GM21515 (cell line): ENCODE data around the gene IPO11.
"Not testable (repeated sequence)": the region's sequence is repeated elsewhere in the genome, so short reads cannot be mapped to it uniquely, and the experiment has no call there.

Source experiments
- ATAC-seq: cut with Tn5 transposase; IDR thresholded peaks from one replicate; pipeline ENCODE4 v1.9.1; 2021; ENCODE audit not compliant: unreplicated experiment

Gene IPO11

DNA sequence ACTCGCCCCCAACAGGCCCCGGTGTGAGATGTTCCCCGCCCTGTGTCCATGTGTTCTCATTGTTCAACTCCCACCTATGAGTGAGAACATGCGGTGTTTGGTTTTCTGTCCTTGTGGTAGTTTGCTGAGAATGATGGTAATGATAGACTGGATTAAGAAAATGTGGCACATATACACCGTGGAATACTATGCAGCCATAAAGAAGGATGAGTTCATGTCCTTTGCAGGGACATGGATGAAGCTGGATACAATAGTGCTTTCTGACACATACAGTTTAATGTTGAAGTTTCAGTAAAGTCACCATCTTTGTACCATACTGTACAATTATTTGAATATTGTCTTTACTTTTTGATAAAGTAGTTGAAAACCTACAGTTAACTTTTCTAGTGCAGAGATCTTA, 96.2 kb downstream of the IPO11 start:
- not testable (repeated sequence) for ATAC-seq

DNA sequence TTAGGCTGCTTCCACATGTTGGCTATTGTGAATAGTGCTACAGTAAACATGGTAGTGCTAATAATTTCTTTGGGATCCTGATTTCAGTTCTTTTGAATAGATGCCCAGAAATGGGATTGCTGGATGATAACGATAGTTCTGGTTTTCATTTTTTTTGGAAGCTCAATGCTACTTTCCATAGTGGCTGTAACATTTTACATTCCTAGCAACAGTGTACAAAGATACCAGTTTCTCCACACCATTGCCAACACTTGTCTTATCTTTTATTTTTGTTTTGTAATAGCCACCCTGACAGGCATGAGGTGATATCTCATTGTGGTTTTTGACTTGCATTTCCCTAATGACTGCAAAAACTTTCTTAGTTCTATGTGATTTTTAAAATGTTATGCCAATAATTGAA, 97.2 kb downstream of the IPO11 start:
- ATAC-seq, result no peak

DNA sequence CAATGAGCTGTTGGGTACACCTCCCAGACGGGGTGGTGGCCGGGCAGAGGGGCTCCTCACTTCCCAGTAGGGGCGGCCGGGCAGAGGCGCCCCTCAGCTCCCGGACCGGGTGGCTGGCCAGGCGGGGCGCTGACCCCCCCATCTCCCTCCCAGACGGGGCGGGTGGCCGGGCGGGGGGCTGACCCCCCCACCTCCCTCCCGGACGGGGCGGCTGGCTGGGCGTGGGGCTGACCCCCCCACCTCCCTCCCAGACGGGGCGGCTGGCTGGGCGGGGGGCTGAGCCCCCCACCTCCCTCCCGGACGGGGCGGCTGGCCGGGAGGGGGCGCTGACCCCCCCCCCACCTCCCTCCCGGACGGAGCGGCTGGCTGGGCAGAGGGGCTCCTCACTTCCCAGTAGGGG, 100.5 kb downstream of the IPO11 start:
- ATAC-seq, result not testable (repeated sequence)

DNA sequence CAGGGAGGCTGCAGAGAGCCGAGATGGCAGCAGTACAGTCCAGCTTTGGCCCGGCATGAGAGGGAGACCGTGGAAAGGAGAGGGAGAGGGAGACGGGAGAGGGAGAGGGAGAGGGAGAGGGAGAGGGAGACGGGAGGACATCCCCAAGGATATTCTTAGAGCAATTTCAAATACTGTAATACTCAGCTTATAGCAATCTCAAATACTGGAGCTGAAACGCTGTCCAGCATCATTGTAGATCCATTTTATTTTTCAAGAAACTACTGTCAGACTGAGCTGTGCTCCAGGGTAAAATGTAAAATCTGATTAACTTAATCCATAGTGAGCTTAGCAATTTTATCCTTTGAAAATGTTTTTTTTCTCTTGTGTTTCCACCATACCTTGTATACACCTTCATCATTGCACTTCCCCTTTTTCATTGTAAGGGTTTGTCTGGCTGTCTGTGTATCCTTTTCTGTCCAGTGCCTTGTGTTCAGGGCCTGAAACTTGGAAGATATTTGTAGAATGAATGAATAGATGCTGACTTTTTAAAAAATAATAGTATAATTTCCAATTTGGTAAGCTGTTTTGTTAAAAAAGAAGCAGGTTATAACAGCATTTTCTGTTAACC, 102.1 kb downstream of the IPO11 start:
- no peak for ATAC-seq

DNA sequence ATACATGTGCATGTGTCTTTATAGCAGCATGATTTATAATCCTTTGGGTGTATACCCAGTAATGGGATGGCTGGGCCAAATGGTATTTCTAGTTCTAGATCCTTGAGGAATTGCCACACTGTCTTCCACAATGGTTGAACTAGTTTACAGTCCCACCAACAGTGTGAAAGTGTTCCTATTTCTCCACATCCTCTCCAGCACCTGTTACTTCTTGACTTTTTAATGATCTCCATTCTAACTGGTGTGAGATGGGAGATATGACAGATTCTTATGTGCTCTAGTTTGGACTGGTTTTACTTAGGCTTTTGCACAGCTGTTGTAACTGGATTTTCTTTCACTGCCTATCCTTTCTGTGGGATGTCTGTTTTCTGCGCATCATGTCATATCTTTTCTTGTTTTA, 108.2 kb downstream of the IPO11 start:
- not testable (repeated sequence) for ATAC-seq

DNA sequence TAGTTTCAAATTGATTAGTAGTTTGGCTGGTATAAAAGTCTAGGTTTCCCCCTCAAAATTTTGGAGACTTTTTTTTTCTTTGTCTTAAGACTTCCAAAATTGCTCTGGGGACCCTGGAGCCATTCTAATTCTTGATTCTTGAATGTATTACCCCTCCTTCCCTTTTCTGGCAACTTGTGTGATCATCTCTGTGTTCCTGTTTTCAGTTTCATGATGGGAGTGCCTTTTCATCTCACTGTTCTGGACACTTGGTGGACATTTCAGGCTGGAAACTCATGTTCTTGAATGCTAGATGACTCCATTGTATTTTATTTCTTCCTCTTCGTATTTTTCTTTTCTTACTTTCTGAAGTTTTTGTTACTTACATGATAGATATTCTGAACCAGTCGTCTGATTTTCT, 108.8 kb downstream of the IPO11 start:
- ATAC-seq, result no peak

DNA sequence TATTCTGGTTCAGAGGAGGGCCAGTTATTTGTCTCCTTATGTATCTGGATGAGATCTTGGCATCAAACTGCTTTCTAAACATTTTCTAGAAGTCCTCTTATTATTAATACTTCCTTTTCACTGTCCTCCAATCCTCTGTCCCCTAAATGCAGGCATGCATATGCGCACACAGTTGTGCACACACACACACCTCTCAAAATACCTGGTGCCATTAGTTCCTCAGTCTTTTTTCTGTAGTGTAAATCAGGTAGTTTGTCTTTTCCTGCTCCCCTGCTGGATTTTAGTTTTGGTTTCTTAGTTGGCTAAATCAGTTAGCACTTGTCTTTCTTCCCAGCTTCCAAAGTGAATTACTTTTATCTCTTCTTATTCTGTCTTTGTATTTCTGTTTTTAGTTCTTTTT, 110.2 kb downstream of the IPO11 start:
- no peak for ATAC-seq

DNA sequence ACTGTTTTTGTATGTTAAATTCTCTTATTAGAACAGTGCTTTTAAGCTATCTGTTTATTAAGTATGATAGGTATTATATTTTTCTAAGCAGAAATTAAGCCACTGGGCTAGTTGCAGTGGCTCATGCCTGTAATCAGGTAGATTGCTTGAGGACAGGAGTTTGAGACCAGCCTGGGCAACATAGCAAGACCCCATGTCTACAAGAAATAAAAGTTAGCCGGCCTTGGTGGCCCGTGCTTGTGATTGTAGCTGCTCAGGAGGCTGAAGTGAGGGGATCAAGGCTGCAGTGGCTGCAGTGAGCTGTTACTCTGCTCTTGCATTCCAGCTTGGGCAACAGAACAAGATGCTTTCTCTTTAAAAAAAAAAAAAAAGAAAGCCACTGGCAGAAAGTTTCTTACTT, 121.0 kb downstream of the IPO11 start:
- ATAC-seq, result no peak

DNA sequence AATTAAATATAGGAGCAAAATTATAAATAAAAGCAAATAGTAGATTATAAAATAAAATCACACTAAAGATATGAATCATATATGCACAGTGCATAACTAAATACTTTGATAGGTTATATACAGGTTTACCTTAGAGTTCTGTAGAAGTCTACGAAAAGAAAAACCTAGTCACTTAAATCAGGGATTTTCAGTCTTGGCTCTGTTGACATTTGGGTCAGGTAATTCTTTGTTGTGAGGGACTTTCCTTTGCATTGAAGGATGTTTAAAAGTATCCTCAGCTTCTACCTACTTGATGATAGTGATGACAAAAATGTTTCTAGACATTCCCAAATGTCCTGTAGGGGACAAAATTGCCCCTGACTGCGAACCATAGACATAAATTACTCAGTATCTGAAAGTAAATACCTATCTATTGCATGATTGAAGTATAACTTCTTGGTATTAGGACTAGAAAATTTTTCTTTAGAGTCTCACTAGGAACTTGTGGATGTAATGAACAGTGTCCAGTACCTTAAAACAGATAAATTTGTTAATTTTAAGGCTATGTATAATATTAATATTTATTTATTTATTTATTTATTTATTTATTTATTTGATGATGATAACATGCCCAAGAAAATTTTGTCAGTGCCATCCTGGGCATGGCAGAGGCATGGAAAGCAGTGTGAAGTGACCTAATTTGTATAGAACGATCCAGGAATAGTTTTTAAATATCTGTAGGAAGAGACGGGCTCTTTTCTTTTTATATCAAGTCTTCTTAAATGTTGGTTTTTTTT, 122.1 kb downstream of the IPO11 start:
- no peak for ATAC-seq

DNA sequence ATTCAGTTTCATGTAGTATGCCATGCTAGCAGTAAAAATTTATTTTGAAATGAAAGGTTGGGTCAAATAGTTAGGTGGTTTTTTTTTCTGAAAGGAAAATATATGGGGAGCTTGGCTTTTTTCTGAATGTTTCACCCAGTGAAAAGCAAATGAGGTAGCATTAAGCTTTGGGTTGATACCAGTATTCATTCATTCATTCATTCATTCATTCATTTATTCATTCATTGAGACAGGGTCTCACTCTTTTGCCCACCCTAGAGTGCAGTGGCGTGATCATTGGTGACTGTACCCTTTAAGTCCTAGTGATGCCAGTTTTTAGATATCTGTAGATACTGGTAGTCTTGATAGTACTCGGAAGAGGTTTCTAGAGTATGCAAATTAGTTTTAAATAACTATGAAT, 123.7 kb downstream of the IPO11 start:
- ATAC-seq, result no peak

DNA sequence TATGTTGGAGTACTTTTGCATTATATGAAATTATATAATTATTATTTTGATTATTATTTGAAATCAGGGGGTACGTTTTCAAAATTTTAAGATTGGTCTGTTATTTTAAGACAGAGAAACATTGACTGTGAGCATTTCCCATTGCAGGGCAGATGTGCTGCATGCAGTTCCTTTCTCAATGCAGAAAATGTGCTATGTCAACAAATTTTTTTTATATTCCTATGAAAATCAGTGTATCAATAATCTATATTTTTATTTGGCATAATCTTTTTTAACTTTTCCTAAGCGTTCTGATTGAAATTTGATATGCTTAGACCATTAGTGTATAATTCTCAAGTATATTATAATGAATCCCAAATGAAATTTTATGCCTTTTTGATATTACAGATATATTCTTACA, 124.2 kb downstream of the IPO11 start:
- ATAC-seq, result no peak

DNA sequence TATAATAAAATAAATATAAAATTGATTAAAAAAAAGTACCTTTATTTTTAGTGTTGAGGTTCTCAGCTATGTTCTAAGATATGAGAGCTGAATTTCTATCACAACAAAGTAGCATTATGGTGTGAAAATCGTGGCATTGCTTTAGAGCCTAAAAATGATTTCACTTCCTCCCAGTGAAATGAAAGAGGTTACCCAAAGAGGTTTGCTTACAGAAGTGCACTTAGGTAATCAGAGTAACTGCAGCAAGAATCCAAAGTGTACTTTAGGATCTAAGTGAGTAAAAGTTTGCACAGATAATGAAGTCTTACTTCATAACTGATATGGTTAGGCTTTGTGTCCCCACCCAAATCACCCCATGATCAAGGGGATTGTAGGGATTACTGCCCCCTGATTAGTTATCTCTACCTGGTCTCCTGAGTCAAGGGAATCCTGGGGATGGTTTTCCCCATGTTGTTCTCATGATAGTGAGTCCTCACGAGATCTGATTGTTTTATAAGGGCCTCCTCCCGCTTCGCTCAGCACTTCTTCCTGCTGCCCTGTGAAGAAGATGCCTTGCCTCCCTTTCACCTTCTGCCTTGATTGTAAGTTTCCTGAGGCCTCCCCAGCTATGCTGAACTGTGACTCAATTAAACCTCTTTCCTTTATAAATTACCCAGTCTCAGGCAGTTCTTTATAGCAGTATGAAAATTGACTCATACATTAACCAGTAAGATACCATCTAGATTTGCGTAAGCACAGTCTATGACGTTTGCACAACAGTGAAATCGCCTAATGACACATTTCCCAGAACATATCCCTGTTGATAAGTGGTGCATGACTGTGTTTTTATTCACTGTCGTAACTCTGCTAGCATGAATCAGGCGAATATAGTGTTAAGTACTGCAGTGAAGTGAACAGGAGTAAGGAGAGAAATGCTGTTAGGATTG, 125.7 kb downstream of the IPO11 start:
- ATAC-seq, result peak; percentile 49

DNA sequence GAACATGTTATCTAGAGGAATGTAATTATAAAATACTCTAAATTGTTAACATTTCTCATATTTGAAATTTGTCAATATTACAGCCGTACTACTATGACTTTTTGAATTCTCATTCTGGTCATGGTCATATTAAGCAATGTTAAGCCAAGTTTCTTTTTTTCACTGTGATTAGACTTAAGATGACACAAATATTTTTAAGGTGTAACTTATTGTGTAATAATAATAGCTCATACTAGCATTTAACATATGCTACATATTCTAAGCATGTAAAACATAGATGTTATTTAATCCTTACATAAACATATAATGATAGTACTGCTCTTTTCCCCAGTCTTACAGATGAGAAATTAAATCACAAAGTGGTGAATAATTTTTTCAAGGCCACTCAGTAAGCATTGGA, 130.2 kb downstream of the IPO11 start:
- no peak for ATAC-seq

DNA sequence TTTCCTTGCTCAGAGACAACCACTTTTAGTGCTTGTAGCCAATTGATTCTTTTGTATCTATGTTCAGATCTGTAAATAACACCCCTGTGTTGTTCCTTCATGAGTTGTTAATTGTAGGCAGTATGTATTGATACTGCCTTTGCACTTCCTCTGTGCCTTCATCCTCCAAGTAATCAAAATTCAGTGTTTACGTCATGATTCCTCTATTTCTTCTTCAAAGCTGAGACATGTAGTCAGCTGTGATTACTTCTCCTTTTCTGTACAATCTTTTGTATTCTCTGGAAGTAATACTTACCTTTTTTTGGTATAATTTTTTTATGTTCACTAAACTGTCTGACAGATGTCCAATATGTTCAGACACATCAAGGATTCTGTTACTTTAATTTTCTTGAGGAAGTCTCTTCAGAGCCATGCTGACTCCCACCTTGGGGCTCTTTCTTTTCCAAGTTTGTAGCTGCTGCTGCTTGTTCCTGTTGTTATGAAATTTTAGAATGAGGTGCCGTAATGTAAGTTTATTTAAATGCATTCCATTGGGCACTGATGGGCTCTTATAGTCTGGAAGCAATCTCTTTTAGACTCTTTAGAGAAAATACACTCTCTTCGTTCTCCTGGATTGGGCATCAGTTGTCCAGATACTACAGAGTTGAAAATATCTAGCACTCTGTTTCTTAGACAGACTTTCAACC, 135.5 kb downstream of the IPO11 start:
- ATAC-seq, result no peak

DNA sequence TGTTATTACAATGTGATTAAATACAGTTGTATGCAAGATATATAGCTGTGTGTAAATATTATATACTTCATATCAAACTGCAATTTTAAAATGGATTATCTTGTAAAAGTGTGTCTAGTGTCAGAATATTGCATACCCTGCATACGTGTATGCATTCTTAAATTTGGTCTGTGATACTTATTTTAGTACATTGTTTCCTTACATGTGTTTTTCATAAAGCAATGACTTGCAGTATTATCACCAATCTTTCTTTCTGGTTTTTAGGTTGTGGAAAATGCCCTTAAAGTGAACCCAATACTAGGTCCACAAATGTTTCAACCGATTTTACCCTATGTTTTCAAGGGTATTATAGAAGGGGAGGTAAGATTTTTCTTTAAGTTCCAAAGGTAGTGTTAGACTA, 137.5 kb downstream of the IPO11 start:
- no peak for ATAC-seq

DNA sequence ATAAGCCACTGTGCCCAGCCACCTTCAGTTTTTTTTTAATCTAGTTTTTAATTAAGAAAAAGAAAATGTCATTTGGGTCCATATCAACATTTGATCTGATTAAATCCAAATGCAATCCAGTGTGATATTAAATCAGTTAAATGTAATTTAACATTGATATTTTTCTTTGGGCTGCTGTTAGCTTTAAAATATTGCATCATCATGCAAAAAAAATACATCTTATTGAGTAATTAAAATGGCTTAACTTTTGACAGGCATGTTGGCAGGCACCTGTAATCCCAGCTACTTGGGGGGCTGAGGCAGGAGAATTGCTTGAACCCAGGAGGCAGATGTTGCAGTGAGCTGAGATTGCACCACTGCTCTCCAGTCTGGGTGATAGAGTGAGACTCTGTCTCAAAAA, 143.4 kb downstream of the IPO11 start:
- ATAC-seq, result no peak

DNA sequence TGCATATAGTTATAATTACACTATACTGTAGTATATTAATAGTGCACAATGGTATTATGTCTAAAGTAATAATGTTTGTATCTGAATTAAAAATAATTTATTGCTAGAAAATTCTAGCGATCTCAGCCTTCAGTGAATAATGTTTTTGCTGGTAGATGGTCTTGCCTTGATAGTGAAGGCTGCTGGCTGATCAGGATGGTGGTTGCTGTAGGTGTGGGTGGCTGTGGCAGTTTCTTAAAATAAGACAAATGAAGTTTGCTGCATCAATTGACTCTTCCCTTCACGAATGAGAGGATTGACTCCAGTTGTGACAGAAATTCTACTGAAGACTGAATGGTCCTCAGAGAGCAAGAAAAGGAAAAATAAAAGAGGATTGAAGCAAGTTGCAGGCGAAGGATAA, 146.4 kb downstream of the IPO11 start:
- ATAC-seq, result no peak

DNA sequence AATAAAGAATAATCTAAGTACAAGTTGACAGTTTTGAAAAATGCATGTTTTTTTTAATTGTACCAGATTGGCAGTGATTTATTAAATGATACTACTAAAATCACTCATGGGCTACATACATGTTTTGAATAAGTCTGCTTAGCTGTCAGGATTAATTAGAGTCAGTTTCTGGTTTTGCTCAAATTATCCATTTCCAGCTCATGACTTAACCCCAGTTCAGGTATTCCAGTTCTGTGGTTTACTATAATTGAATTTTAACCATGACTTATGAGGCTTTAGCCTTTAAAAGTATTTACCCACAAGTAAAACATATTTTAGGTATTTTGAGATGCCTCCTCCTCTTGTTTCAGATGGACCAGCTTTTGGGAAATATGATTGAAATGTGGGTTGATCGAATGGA, 148.2 kb downstream of the IPO11 start:
- ATAC-seq, result no peak

DNA sequence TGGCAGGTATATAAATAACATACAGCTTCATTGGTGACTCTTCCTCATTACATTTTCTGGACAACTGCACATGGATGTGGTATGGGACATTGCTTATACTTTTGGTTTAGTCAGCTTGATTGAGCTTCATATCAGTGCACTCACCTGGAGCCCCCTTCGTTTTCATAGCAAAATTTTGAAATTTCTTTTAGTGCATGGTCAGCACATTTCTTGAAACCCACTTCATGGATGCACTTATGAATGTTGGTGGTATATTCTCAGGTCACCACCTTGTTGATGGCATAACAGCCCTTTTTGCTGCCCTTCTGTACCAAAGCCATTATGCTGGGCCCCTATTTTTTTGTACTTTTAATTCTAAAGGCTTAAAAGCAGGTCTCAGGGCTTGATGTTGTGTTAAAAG, 149.3 kb downstream of the IPO11 start:
- ATAC-seq, result no peak

DNA sequence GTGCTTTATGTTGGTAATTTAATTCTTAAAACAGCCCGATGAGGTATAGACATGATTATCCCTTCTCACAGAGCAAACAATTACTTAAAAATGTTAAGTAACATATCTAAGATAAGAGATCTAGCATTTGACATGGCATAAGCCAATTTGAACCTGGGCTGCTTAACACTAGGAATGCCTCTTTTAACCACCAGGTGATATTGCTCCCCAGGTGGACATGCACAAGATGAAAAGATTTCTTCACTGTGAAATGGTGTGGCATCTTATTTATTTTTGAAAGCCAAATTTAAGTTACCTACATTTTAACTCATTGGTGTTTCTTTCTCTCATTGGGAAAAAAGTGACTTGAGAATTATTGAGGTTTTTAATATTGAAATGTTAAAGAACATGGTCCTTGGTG, 150.3 kb downstream of the IPO11 start:
- ATAC-seq, result no peak

DNA sequence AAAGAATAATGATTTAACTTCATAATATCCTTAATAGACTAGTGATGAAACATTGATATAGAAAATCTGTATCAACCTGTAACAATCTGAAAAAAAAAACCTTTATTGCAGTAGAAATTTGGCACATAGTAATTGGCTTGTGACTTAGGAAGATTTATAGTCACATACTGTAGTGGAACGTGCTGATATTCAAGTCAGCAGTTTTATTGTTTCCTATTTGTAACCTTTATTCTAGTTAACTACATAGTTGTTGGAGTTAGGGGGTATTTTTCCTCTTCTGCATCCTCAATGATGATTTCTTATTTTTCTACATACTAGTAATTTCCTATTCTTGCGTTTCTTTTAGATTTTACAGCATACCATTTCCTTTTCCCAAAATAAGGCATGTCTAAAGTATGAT, 151.5 kb downstream of the IPO11 start:
- no peak for ATAC-seq
